Tibial nerve (tissue), 4 donors: ENCODE results near the gene IL17RD.

Experiments used
- CTCF ChIP-seq, 5 experiments: fragments of 200-600 bp in 3 of 5; fragments of 450-650 bp in 2 of 5; sonication (generic) in 3 of 5; IDR thresholded peaks; one replicate each; pipeline ENCODE4 v1.5.1; 2016 to 2019; ENCODE audit warnings: antibody characterized with exemption in 5 of 5, mild to moderate bottlenecking in 3 of 5, moderate library complexity in 2 of 5
- EP300 ChIP-seq, 2 donors: sonication (generic); formaldehyde crosslinking; IDR thresholded peaks; one replicate each; pipeline ENCODE4 v1.6.1; 2017; ENCODE audit warnings: antibody characterized with exemption in 2 of 2, mild to moderate bottlenecking in 1 of 2
- POLR2A ChIP-seq, 2 donors: fragments of 450-650 bp; IDR thresholded peaks; one replicate each; pipeline ENCODE4 v1.6.1; 2017; ENCODE audit warnings: antibody characterized with exemption in 2 of 2, mild to moderate bottlenecking in 2 of 2, moderate library complexity in 2 of 2

GRCh38 chr3:57073628-57074027 lies 91.5 kb downstream of the IL17RD start:
- TF ChIP-seq CTCF (IDR thresholded peaks at IDR 0.05) (no peak), POLR2A (IDR thresholded peaks at IDR 0.05) (no peak), EP300 (IDR thresholded peaks at IDR 0.05) (no peak)
